ENCODE measurements around the gene STAB1. TPM values are rescaled to one million over a fixed set of nuclear protein-coding genes. Genes with fewer than 3 reads are reported as not detected.

STAB1 gene
- total RNA-seq, 1 experiment from 2014 or later, result 0.33 TPM

DNA sequence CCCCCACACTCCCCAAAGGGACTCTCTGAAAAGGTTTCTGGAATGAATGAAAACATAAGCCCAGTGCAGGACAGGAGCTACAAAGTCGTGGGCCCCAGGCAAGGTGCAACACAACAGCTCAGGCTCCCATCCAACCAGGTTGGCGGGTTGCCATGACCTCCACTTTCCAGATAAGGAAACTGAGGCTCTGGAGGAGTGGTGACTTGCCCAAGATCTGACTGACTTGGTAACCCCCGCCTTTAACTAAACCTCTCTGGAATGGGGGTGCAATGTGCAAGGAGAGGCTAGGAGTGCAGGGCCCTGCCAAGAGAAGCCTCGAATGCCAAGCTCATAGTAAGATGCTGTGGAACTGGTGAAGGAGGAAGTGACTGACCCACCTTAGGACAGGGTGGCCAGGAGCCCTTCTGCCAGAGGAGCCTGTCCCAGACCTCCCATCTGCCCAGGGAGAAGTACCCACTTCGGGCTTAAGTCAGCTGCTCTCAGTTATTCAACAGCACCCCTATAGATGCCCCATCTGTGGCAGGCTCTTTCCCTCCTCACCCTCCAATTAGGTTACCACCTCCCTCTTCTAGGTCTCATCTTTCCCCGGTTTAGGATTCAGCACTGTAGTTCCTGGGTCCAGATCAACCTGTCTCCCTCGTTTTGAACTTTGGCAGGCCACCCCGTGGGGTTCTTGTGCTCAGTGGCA is 40.7 kb upstream of the STAB1 start:
- Histone ChIP-seq H3K4me3 (ENCODE audit: low read length) (peak overlapping the region; percentile 99), H3K36me3 (ENCODE audit: low read depth, low read length) (peaks cover 15% of the 10 kb centered on the region), H3K79me2 (ENCODE audit: low read length) (peaks cover 31% of the 10 kb centered on the region), H3K4me2 (ENCODE audit: low read length) (peak overlapping the region; percentile 98), H3K27ac (ENCODE audit: low read length) (no peak overlapping the region), H4K20me1 (ENCODE audit: low read length) (no peaks in the 10 kb centered on the region), H3K9me2 (replicated peaks; ENCODE audit: low read length) (no peaks in the 10 kb centered on the region), H3K9me3 (ENCODE audit: low read length) (no peaks in the 10 kb centered on the region), H3K27me3 (ENCODE audit: low read length) (no peaks in the 10 kb centered on the region), H3K9ac (ENCODE audit: low read length) (no peak overlapping the region), H3K4me1 (ENCODE audit: insufficient read depth, low read length) (peaks cover 28% of the 10 kb centered on the region), H3F3A (ENCODE audit: low read length, unreplicated experiment) (no peaks in the 10 kb centered on the region), H2AFZ (ENCODE audit: low read length) (peak overlapping the region; percentile 93)
- BruUV-seq (replicated peaks), result no TSS peak
- CTCF ChIA-PET, result interaction anchor here (0.8 kb wide), 1 partner anchor 9 kb away, joined by 3 read pairs; no protein-coding TSS in a partner anchor
- intact Hi-C loops (cut with micrococcal nuclease), result no loop called here
- DNase-seq, result no peak
- ATAC-seq, result no peak
- TF ChIP-seq EZH2phosphoT487 (IDR thresholded peaks at IDR 0.05; ENCODE audit: borderline replicate concordance, low read length), result no peak
- no peak for TF ChIP-seq EZH2 (IDR thresholded peaks at IDR 0.05; ENCODE audit: low read length, unreplicated experiment)
- TF ChIP-seq, protein P1, sequence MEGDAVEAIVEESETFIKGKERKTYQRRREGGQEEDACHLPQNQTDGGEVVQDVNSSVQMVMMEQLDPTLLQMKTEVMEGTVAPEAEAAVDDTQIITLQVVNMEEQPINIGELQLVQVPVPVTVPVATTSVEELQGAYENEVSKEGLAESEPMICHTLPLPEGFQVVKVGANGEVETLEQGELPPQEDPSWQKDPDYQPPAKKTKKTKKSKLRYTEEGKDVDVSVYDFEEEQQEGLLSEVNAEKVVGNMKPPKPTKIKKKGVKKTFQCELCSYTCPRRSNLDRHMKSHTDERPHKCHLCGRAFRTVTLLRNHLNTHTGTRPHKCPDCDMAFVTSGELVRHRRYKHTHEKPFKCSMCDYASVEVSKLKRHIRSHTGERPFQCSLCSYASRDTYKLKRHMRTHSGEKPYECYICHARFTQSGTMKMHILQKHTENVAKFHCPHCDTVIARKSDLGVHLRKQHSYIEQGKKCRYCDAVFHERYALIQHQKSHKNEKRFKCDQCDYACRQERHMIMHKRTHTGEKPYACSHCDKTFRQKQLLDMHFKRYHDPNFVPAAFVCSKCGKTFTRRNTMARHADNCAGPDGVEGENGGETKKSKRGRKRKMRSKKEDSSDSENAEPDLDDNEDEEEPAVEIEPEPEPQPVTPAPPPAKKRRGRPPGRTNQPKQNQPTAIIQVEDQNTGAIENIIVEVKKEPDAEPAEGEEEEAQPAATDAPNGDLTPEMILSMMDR (conservative IDR thresholded peaks at IDR 0.05; ENCODE audit: low read depth, low read length), result no peak
- POLR2A ChIA-PET (ENCODE audit: unreplicated experiment), result no interaction called here

- Histone ChIP-seq H3K9me3 (ENCODE audit: low read length) (no peaks in the 10 kb centered on the region), H3K4me1 (ENCODE audit: insufficient read depth, low read length) (peaks cover 27% of the 10 kb centered on the region), H3K9ac (ENCODE audit: low read length) (peak overlapping the region; percentile 96), H3F3A (ENCODE audit: low read length, unreplicated experiment) (no peaks in the 10 kb centered on the region), H2AFZ (ENCODE audit: low read length) (peak overlapping the region; percentile 93), H3K9me2 (replicated peaks; ENCODE audit: low read length) (no peaks in the 10 kb centered on the region), H3K79me2 (ENCODE audit: low read length) (peaks cover 31% of the 10 kb centered on the region), H3K36me3 (ENCODE audit: low read depth, low read length) (peaks cover 18% of the 10 kb centered on the region), H3K27me3 (ENCODE audit: low read length) (no peaks in the 10 kb centered on the region), H3K4me3 (ENCODE audit: low read length) (peak overlapping the region; percentile 99), H4K20me1 (ENCODE audit: low read length) (no peaks in the 10 kb centered on the region), H3K27ac (ENCODE audit: low read length) (no peak overlapping the region), H3K4me2 (ENCODE audit: low read length) (peak overlapping the region; percentile 98)
- ATAC-seq (no peak), DNase-seq (no peak)
- CTCF ChIA-PET, result no interaction called here
- POLR2A ChIA-PET (ENCODE audit: unreplicated experiment), result no interaction called here
- no peak for TF ChIP-seq EZH2phosphoT487 (IDR thresholded peaks at IDR 0.05; ENCODE audit: borderline replicate concordance, low read length)
- TF ChIP-seq, protein P1 (conservative IDR thresholded peaks at IDR 0.05; ENCODE audit: low read depth, low read length), result no peak
- no peak for TF ChIP-seq EZH2 (IDR thresholded peaks at IDR 0.05; ENCODE audit: low read length, unreplicated experiment)
- BruUV-seq (replicated peaks), result TSS peak; percentile 94
- intact Hi-C loops (cut with micrococcal nuclease), result no loop called here
These were observed 40.2 kb upstream of the STAB1 start for GRCh38 chr3:52454938-52455282.

Measured in PC-3 (cell line).